Right lung (tissue), 5 donors: Measurements from ENCODE around the gene TMPRSS6. TPM values are rescaled to one million over a fixed set of nuclear protein-coding genes. Genes with fewer than 3 reads are reported as not detected.

Source experiments
- DNase-seq, 2 donors: peaks; one replicate each; pipeline ENCODE4 v3.0.0-alpha.2; 2013
- polyA plus RNA-seq, 5 donors: library from polyadenylated mRNA; unstranded; fragments of 120-200 nt; gene quantifications; one replicate each; pipeline versions ENCODE4 v1.2.1 to v1.2.3, GENCODE V29; 2013; ENCODE audit warnings: inconsistent platforms in 1 of 5, low replicate concordance in 1 of 5; ENCODE audit not compliant: insufficient read length in 5 of 5, insufficient read depth in 1 of 5

TMPRSS6 gene
- polyA plus RNA-seq, 5 donors, result 0.36 to 0.79 (median 0.61) TPM

GRCh38 chr22:37051391-37052385, 57.8 kb downstream of the TMPRSS6 start, which contains the start of gene KCTD17:
TSS of gene KCTD17 (plus strand) at chr22:37051742. CDS start at chr22:37051761, 19 bp downstream.
- DNase-seq, result peak in 1 of 2 donors; percentile 58

- DNase-seq, result no peak
These were observed 58.6 kb downstream of the TMPRSS6 start for GRCh38 chr22:37050913-37051312.

DNA sequence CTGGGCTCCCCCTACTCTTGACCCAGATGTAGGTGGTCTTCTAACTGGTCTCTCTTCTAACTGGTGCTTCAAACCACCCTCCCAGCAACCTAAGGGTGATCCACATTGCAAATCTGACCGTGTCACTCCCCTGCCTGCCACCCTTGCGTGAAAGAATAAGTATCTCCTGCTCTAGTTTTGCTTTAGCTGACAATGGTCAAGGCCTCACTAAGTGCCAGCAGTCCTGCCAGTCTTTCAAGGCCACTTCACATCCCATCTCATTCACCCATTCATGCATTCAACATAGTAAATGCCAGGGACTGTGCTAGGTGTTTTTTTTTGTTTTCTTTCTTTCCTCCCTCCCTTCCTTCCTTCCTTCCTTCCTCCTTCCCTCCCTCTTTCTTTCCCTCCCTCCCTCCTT, 60.3 kb downstream of the TMPRSS6 start:
- DNase-seq, result no peak

- no peak for DNase-seq
These were observed 61.4 kb downstream of the TMPRSS6 start for GRCh38 chr22:37048133-37048532.

DNA sequence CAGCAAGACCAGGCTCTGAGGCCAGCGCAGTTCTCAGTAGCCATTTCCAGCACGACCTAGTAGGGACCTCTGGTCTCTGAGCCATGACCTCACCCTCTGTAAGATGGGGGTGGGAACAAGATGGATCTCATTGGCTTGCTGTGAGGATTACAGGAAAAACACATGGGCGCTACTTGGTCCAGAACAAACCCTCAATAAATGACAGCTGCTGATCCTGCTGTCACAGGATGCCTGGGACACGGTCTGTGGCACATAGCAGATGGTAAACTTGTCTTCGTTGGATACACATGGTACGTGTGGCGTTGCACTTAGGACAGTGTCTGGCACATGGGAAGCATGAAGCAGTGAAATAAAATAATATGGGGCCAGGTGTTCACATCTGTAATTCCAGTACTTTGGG, 62.5 kb downstream of the TMPRSS6 start:
- DNase-seq, result no peak

- DNase-seq, result no peak
These were observed 62.9 kb downstream of the TMPRSS6 start for GRCh38 chr22:37046589-37046988.

DNA sequence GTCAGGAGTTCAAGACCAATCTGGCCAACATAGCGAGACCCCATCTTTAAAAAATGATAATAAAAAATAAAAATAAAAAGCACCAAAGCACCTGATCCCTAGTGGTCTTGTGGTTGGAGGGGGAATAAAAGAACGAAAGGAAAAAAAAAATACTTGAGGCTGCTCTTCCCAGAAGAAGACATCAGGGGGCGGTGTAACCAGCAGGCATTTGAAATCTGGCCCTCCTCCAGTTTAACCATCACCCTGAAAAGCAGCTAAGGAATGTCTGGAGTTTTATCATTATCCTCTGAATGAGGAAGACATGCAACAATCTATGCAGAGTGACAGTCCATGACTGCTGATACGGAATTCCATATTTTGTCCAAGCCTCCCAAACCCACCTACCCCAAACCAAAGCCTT, 63.6 kb downstream of the TMPRSS6 start:
- DNase-seq, result no peak

DNA sequence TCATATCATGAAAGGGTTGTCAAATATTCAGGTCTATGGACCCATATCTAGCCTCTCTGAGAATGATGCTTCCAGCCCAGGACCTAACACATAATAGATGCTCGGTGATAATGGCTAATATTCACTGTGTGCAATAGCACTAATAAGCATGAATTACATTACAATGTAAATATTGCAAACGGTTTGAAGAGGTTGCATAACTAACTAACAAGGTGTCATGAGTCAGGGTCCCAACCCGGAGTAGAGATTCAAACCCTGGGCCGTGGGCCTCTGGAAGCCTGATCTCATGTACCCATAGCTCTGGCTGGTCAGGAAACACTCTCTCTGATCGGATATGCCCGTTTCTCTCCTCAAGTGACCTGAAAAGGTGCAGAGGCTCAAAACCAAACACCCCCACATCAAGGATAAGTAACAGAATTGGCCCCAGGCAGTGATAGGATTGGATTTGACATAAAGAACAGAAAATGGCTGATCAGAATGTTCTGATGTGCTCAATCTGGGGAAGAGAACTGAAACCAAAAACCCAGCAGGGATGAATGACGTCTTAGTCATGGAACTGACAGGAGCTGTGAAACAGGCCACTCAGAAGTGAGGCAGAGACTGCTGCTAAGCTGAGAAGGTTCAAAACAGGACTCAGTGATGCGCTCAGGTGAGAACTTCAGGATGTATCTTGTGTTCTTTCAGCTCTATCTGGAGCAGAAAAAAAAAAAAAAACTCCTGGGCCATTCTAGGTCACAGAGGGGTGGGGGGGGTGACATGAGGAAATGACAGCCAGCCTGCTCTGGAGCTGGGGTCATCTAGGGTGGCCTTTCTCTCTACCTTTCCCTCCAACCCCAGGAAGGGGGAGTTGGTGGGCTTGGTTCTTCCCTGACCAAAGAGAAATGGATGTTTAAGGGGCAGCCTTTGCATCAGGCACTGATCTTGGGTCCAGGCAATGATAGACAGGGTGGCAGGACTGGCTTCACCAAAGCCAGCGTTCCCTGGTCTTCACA, 64.6 kb downstream of the TMPRSS6 start:
- DNase-seq, result no peak

- no peak for DNase-seq
These were observed 65.5 kb downstream of the TMPRSS6 start for GRCh38 chr22:37043828-37044538.

DNA sequence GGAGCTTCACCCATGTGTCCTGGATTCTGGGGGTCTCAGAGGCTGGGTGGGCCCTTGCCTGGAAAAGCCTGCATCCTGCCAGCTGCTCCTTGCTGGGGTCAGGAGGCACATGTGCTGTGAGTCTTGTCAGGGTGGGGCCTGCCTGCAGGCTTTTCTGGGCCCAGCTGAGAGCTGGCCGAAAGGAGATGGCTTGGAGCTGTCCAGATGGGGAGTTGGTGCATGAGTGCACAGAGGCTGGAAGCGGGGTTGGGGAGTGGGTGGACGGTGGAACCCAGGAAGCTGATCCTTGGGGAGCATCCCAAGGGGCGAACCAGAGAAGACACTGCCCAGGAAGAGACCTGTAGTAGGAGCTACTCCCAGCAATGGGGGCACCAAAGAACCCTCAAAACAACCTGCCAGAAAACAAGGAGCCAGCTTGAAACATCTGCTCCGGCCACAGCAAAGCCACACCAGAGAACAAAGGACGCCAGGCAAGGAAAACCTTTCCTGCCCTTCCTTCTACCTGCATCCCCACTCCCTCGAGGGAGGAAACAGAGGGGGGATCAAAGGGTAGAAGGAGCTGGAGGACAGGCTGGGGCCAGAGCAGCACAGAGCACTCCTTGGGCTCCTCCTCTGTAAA, 66.2 kb downstream of the TMPRSS6 start:
- no peak for DNase-seq

- no peak for DNase-seq
These were observed 70.0 kb downstream of the TMPRSS6 start for GRCh38 chr22:37039466-37039865.

DNA sequence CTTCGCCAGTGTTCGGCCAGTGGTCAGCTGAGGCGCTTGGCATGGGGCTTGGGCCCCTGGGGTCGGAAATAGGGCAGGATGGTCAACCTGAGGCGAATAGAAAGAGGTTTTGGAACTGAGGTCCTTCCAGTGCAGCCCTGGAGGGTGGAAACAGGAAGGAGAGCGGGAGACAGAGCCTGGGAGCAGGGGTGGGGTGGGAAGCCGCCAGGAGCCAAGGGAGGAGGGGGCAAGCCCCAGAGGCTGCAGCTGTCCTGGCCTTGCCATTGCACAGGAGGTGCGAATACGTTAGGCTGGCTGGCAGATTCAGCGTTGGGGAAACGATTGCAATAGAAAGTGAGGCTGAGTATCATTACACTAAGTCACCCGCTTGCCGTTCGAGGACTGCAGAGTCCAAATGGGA, 71.8 kb downstream of the TMPRSS6 start:
- no peak for DNase-seq

DNA sequence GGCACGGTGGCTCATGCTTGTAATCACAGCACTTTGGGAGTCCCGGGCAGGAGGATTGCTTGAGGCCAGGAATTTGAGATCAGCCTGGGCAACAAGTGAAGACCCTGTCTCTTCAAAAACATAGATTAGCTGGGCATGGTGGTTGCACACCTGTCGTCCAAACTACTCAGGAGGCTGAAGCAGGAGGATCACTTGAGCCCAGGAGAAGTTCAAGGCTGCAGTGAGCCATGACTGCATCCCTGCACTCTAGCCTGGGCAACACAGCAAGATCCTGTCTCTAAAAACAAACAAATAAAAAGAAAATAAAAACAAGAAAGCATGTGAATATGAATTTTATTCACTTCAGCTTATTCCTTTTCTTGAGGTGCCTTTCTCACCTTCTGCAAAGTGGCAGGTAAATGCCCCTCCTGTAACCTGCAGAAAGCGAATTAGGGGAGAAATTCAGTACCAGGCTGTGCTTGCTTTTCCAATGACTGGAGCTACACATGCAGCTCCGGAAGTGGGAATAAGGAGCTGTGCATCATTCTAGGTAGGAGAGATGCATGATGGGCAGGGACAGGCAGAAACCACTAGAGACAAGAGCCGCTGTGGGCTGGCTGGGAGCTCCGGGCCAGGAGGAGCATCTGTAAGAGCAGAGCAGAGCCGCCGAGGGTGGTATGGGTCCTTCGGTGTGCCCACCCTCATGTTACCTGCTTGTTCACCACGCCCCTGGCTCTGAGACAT, 72.7 kb downstream of the TMPRSS6 start:
- no peak for DNase-seq

GRCh38 chr22:37033605-37034430, 75.7 kb downstream of the TMPRSS6 start:
- no peak for DNase-seq

DNA sequence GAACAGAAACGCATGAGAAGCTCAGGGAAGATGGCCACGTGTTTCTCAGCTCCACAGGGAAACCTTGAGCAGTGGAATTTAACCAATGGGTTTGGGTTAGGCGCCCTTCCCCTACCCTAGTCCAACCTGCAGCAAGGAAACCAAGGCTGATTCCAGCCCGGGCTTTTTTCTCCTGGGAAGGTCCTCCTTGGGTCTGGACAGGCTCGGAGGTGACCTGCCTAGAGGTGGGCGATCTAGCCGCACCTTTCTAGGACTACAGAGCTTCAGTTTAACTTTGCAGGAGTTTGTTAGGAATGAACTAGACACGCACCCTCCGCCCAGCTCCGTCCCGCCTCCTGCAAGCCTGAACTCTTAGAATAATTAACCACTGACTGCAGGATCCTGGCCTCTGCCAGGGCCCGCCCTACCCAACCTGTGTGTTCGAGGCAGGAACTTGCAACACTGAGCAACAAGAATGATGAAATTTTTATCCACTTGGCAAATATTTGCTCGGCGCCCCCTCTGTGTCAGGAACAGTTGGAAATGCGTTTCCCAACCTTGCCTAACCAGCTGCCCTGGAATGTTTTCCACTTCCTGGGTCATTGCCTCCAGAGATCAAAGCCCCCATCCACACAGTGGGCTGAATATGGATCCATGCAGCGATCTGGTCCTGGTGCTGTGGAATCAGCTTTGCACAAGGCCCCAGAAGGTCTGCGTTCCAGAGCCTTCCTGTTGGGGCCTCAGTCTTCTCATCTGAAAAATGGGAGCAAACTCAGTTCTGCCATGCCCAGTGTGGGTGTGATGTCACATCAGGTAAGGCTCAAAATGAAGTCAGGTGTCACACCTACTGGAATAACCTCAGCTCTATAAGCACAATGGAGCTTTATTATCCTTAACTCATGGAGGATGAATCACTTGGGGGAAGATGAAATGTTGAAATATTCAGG, 76.7 kb downstream of the TMPRSS6 start:
- peak; percentile 65 to 71 for DNase-seq

DNA sequence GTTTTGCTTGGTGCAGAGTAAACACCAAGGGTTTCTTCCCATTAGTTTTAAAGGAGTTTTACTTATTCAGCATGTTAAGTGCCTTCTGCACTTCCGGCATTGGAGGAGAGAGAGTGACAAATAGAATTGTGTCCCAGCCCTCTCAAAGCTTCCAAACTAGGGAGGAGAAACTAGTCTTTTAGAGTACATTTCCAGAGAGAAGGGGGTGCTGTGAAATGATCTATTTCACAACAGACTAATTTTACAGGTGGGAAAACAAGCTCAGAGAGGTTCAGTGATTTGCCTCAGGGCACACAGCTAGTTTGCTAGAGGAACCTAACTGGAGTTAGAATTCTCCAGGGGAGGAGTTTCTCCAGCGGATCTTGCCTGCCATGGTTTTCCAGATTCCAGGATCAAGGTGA, 77.4 kb downstream of the TMPRSS6 start:
- no peak for DNase-seq

DNA sequence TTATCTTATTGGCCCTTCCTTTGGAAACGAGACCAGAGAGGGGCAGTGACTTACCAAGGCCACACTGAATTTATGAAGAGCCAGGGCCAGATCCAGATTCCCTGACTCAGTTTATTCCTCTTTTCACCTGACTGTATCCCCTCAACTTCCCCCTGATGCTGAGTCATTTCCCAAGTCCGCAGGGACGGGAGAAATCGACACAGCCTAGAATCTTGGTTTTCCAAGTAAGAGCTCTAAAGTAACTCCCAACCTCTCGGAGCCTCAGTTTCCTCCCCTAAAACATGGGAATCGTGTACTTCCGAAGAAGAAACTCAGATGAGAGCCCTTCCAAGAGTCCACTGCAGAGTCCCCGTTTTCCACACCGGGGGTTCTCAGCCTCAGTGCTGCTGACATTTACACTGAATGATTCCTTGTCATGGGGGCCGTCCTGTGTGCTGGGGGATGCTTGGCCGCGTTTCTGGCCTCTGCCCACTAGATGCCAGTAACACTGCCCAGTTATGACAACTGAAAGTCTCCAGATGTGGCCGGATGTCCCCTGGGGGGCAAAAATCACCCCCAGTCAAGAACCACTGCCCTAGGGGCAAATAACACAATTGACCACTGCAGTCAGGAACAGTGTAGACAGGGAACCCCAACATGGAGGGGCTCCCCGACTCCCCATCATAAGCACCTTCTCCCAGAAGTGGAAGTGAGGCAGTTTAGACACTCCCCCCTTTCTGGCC, 78.8 kb downstream of the TMPRSS6 start:
- no peak for DNase-seq
